Activated CD4-positive, alpha-beta T cell treated with anti-CD3 and anti-CD28 coated beads, Interleukin-2, Interleukin-6, amounts not matched to agents 100 ng/mL and 50 ng/mL, durations not matched to agents 16 hours and 8 hours (primary cell): Measurements from ENCODE around the gene MAMLD1.

ENCODE experiments used
- DNase-seq: peaks from one replicate; pipeline ENCODE4 v3.0.0-alpha.2; 2020

MAMLD1 gene

DNA sequence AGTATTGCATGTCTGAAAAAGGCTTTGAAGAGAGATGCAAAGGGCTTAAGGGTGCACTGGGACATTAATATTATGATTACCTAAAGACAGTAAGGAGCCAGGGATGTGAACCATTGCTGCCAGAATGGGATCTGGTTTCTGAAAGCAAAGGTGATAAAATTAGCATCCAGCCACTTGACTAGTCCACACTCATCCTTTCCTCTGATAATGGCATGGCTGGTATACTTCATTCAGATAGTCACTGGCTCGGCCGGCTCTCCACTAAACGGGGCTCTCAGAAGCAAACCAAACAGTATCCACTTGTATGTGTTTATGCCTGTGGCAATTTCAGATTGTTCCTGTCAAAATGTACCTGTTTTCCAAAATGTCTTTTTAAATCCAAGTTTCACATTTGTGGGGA lies 46.4 kb downstream of the MAMLD1 start:
- no peak for DNase-seq

DNA sequence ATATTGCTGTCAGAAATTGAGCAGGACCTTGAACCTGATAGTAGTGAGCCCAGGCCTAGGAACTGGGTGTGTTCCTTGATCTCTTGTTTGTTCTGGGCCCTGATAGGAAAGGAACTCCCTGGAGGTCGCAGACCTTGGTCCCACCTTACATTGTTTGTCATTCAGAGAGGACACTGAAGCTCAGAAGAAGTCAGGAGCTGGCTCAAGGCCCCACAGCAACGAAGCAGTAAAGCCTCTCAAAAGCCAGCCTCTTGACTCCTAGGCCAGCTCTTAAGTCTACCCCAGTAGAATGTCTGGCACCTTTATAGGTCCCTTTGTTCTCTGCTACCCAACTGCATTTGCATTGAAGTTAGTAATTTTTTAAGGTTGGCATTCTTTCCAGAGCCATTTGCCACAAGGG lies 46.8 kb downstream of the MAMLD1 start:
- DNase-seq = no peak

DNA sequence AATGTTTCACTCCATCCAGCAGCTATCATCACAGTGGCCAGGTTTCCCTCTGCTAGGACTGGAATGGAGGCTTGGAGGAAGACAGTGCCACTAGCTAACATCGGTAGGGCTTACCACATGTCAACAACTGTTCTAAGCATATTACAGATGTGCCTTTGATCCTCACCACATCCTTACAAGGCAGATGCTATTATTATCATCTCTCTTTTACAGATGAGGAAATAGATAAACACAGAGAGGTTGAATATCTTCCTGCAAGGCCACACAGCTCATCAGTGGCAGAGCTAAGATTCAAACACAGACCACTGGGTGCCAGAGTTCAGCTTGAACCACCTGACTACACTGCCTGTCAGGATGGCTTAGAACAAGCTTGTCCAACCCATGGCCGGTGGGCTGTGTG lies 47.4 kb downstream of the MAMLD1 start:
- peak; percentile 20 for DNase-seq

GRCh38 chrX:150411656-150412055 lies 48.5 kb downstream of the MAMLD1 start:
- no peak for DNase-seq

GRCh38 chrX:150414228-150414627 lies 51.1 kb downstream of the MAMLD1 start:
- no peak for DNase-seq

DNA sequence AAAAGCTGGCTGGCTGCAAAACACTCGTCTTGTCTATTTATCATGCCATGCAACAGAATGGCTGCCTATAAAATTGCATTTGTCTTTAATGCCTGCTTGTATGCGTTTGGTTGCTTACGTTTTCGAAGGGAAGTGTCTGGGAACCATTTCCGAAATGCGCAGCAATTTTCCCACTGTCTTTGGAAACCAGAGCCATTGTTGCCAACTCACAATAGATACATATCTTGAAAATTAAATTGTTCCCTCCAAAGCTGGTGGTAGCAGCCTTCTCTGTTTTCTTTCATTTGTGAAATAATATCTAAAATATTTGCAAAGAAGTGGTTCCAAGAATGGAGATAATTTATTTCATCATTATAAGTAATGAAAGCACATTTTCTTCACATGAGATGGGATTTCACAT lies 53.4 kb downstream of the MAMLD1 start:
- no peak for DNase-seq

- no peak for DNase-seq
Measured at GRCh38 chrX:150421816-150422215, 58.7 kb downstream of the MAMLD1 start.

GRCh38 chrX:150429594-150429993 lies 66.5 kb downstream of the MAMLD1 start:
- DNase-seq = peak; percentile 55

- no peak for DNase-seq
Measured at GRCh38 chrX:150436195-150436594, 73.1 kb downstream of the MAMLD1 start.

- no peak for DNase-seq
Measured at GRCh38 chrX:150438165-150438564, 75.0 kb downstream of the MAMLD1 start.

- no peak for DNase-seq
Measured at GRCh38 chrX:150446151-150446550, 83.0 kb downstream of the MAMLD1 start.

GRCh38 chrX:150446995-150447394 lies 83.9 kb downstream of the MAMLD1 start:
- no peak for DNase-seq

DNA sequence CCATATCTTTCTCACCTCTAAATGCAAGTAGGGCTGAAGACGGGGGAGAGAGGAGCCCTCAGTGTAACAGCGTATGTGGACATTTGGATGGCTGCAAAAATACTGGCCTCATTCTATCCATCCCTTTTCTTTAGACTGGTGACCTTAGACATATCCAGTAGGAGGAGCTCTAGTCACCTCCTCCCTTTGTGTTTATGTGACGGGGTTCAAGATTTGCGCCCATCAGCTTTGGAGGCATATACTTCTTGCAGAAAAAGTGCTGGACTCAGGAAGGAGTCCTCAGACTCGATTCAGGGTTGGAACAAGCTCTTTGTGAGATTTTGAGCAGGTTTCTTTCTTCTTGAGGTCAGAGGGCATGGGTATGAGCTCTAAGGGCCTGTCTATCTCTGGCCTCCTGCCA lies 86.2 kb downstream of the MAMLD1 start:
- DNase-seq = peak; percentile 31

- DNase-seq = peak; percentile 12
Measured at GRCh38 chrX:150450519-150451177, 87.5 kb downstream of the MAMLD1 start.

DNA sequence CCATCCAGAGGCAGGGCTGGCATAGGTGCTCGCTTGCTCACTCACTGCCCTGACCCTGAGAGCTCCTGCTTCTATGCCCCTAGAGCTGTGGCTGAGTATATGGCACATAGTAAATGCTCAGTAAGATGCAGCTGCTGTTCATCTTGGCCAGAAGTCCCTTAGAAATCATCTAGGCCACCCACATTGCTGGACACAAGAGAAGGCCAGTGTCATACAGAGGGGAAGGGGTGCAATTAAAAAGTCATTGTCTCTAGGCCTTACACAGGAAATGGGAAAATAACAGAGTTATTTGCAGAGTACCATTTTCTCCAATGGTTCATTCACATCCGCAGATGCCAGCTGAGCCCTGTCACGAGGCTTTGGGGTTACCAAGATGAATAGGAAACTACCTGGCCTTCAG lies 88.8 kb downstream of the MAMLD1 start:
- DNase-seq = no peak

DNA sequence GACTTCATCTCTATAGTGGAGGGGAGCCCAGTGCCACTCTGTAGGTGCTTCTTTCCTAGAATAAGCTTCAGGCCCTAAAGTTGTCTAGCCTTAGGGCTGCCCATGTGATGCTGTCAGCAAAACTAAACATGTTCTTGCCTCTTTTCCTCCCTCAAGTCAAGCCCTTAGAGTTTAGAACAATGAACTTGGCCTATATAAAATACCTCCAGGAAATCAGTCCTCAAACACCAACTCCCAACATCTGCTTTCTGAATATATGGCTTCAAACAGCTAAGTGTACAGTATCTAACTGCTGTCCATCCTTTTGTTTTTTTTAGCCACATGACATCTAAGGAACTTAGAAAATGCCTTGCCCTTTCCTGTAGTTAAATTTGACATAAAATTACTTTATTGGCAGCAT lies 91.0 kb downstream of the MAMLD1 start:
- no peak for DNase-seq

GRCh38 chrX:150454508-150455214 lies 91.5 kb downstream of the MAMLD1 start:
- DNase-seq = no peak

DNA sequence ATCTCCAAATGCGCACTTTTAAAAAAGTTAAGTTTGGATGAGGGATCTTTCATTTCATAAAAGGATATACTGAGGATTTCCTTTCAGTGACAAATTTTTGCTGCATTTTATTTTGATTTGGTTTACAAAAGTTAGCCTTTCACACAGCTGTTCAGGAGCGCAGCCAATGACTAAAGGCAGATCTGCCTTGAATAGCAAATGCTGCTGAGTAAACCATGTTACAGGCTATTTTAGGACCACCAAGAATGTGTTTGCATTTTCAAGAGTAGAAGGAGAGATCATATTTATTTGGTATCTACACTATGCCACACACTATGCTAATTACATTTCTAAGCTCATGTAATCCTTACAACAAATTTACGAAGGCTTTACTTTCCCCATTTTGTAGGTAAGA lies 92.1 kb downstream of the MAMLD1 start:
- no peak for DNase-seq

DNA sequence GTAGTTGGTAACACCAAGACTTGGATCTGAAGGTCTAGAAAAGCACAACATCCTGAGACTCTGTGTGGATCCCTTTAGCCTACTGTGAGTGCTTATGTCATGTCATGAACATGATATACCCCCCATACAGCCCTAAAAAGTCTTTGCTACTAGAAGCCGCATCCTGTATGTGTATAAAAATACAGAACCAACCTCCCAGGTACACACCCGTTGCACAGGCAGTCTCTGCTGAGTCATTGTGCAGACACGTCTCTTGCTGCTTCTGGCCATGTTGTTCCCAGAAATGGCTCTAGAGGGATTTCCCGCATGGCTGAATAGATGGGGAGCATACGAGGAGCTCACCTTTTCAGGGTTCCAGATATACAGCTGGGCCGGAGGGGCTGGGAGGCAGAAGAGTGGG lies 93.3 kb downstream of the MAMLD1 start:
- peak; percentile 33 for DNase-seq

DNA sequence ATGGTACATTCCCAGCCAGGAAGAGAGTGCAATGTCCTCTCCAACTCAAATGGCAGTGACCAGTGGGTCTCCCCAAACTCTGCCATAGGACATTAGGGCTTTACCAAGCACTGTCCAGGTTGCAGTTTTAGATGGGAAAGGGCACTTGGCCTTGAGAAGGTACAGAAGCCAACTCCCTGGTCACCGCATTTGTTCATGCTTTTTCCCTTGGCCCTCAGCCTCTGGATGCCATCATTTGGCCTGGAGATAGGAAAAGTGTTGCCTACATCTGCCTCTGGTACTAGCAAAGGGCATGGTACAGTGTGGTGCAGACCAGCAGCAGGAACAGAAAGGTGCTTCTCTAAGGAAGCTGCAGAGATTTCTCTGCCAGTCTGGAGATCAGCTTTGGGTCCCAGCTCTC lies 93.8 kb downstream of the MAMLD1 start:
- DNase-seq = no peak

- no peak for DNase-seq
Measured at GRCh38 chrX:150459196-150459595, 96.1 kb downstream of the MAMLD1 start.

GRCh38 chrX:150460063-150460462 lies 96.9 kb downstream of the MAMLD1 start:
- no peak for DNase-seq

DNA sequence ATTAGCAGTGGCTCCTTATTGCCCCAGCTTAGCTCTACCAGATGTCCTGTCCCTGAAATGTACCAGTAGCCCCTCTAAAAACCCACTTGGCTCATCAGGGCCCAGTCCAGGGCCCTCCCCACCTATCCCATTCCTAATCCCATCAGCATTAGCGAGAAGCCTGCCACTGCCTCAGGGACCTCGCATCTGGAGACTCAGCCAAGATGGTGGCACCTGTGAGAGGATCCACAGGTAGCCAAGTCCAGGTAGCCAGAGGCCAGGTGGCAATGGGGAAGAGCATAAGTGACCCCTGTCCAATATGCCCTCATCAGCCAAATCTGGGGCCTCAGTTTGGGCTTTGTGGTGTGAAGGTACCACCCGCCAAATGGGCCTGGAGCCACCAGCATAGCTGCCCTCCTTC lies 97.7 kb downstream of the MAMLD1 start:
- no peak for DNase-seq

DNA sequence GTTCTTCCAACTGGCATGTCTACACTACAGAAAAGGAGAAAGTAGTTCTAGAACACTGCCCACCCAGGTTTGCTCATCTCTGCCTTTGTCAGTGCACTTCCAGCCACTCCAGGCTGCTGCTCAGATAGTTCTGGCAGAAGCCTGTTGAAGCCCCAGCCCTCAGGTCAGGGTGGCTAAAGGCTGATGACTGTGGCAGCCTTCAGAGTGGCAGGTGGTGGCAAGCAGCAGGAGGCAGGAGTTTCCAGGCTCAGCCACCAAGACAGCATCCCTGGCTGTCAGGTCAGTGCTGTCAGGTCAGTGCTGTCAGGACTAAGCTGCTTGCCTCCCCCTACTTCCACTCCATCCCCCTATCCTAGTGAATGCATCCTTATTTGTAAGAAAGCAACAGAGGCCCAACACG lies 100.4 kb downstream of the MAMLD1 start:
- no peak for DNase-seq

DNA sequence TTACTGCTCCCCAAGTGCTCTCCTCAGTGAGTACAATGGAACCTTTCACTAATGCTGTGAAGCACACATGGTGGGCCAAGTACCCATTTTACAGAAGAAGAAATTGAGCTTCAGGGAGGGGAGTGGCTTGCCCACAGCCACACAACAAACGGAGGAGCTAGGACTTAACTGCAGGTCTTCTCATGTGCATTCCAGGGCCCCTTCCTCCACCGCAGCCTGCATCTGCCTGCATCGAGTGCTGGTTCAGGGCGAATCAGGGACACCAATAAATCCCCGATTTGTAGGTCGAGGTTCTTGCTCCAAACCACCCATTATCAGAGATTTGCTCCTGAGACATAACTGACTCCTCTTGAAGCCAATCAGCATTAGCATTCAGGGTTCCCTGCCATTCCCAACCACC lies 100.9 kb downstream of the MAMLD1 start:
- DNase-seq = no peak
